Measurements from ENCODE around the gene TGM6.
"Not testable (repeated sequence)": the region's sequence is repeated elsewhere in the genome, so short reads cannot be mapped to it uniquely, and the experiment has no call there.

Gene TGM6

GRCh38 chr20:2400290-2400689, 19.6 kb downstream of the TGM6 start:
- DNase-seq: no peak

GRCh38 chr20:2401527-2401926, 20.8 kb downstream of the TGM6 start:
- no peak for DNase-seq

- no peak for DNase-seq
Measured at GRCh38 chr20:2402271-2402980, 21.7 kb downstream of the TGM6 start.

DNA sequence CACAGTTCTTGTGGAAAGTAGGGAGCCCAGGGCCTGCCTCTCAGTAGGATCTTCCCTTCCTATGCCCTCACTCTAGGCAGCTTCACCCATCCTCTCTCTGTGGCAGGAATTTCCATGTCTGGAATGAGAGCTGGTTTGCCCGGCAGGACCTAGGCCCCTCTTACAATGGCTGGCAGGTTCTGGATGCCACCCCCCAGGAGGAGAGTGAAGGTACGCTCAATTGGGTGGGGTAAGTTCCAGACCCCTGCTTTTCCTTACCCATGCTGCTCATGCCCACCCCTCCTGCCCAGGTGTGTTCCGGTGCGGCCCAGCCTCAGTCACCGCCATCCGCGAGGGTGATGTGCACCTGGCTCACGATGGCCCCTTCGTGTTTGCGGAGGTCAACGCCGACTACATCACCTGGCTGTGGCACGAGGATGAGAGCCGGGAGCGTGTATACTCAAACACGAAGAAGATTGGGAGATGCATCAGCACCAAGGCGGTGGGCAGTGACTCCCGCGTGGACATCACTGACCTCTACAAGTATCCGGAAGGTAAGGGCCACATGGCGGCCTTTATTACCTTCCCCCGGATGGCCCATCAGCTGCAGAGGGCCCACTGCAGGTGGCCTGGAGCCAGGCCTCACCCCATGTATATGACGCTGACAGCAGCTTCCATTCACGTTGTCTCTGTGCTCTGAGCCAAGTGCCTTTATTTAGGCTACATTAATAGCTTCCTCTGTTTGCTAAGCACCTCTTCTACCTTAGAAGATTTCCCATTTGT, 22.8 kb downstream of the TGM6 start:
- no peak for DNase-seq

DNA sequence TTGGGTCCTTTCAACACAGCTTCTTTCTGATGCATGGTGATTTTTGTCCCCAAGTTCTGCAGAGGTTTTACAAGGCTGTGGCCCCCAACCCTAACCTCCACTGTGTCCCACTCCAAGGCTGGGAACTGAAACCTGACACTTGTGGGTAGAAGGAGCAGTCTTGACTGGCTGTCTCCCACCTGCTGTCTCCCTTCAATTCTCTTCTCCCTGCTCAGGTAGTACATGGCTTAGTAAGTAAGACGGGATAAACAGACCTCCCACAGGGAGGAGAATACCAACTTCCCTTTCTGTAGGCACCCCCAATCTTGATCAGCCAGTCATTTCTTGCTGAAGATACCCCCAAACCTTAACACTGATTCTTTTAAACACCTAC, 25.0 kb downstream of the TGM6 start:
- DNase-seq: no peak

- DNase-seq: not testable (repeated sequence)
Measured at GRCh38 chr20:2407355-2407754, 26.7 kb downstream of the TGM6 start.

GRCh38 chr20:2408111-2408510, 27.4 kb downstream of the TGM6 start:
- no peak for DNase-seq

DNA sequence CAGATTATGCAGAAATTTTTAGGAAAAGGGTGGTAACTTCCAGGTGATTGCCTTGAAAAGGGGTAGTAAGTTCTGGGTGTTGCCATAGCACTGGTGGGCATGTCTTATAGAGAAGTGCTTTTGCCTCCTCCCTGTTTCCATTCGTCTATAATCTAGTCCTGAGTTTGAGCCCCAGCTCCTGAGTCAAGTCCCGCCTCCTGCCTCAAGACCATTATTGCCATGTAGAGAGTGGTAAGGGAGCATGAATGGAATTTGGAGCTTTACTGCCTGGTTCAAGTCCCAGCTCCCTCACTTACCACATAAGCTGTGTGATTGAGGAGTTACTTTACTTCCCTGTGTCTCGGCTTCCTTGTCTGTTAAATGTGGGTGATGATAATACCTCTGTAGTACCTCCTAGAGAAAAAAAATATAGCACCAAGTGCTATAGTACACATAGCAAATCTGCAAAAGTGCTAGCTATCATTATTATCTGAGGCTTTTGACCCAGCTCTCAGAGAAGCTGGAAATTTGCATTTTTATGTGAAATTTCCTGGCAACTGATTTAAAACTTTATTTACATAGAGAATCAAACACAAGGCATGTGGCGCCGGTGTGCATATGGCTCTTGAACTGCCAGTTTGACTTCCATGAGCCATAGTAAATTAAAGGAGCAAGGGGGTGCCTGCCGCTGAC, 36.0 kb downstream of the TGM6 start:
- DNase-seq: no peak

DNA sequence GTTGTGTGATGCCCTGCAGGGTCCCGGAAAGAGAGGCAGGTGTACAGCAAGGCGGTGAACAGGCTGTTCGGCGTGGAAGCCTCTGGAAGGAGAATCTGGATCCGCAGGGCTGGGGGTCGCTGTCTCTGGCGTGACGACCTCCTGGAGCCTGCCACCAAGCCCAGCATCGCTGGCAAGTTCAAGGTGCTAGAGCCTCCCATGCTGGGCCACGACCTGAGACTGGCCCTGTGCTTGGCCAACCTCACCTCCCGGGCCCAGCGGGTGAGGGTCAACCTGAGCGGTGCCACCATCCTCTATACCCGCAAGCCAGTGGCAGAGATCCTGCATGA, 36.5 kb downstream of the TGM6 start:
- no peak for DNase-seq

DNA sequence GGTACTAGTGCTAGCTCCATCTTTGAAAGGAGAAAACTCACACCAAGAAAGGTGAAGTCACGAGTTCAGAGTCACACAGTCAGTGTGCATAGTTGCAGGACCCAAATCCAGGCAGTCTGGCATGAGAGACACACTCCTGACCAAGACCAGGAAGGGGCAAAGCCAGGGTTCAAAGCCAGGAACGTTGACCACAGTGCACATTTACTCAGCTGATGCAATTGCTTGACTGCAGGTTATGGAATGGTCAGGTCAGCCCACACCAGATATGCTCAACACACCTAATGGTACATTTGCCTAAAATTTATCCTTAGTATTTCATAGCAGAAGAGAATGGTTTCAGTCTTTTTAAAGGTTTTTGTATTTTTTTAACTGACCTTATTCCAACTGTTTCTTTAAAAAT, 37.7 kb downstream of the TGM6 start:
- DNase-seq: no peak

- DNase-seq: no peak
Measured at GRCh38 chr20:2420510-2420909, 39.8 kb downstream of the TGM6 start.

DNA sequence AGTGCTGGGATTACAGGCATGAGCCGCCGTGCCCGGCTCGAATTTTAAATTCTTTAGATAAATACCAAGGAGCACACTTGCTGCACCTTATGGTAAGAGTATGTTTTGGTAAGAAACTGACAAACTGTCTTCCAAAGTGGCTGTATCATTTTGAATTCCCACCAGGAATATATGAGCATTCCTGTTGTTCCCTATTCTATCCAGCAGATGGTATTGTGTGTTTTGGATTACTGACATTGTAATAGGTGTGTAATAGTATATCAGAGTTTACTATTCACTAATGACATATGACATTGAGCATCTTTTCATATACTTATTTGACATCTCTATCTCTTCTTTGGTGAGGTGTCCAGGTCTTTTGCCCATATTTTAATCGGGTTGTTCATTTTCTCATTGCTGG, 40.5 kb downstream of the TGM6 start:
- DNase-seq: no peak

DNA sequence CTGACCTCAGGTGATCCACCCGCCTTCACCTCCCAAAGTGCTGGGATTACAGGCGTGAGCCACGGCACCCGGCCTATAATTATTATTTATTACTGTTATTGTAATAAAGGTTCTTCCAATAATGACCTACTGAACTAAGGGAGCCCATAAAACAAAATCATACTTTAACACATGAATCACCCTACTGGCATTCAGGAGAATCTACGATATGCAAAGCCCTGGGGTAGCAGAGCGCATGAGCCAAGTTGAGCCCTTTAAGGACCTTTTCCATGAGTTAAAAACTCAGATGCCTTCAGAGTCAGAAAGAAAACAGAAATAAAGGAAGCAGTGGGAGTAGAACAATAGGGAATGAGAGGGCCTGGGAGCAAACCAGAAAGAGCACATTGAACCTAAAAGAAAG, 48.4 kb downstream of the TGM6 start:
- DNase-seq: no peak

- DNase-seq: no peak
Measured at GRCh38 chr20:2430538-2430937, 49.8 kb downstream of the TGM6 start.

DNA sequence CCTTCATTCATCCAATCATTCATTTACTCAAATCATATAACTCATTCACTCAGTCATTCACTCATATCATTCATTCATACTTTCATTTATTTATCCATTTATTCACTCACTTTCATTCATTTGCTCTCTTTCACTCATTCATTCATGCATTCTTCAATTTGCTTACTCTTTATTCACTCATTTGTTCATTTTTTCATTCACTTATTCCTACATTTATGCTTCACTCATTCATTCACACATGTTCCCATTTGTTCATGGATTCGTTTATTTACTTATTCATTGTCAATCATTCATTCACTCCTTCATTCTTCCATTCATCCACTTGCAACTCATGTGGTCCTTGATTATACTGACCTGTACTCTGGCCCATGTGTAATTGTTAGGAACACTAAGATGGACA, 50.5 kb downstream of the TGM6 start:
- no peak for DNase-seq

- no peak for DNase-seq
Measured at GRCh38 chr20:2446845-2447244, 66.1 kb downstream of the TGM6 start.

- DNase-seq: no peak
Measured at GRCh38 chr20:2449386-2449785, 68.7 kb downstream of the TGM6 start.

DNA sequence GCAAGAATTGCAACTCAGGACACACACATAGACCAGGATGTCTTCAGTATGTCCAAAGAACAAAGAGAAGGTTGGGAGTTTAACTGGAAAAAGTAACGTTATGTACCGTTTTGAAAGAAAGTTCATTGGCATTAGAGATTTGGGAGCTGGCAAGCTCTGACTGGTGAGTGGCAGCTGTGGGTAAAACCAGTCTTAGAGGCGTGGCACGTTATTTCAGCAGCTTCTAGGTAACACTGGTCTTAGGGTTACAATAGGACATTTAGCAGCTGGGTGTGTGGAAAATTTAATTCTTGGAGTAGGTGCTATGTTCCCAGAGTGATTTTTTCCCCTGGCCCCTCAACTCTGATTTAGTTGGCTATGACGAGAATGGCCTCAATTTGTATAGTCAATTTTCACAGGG, 70.7 kb downstream of the TGM6 start:
- DNase-seq: no peak

DNA sequence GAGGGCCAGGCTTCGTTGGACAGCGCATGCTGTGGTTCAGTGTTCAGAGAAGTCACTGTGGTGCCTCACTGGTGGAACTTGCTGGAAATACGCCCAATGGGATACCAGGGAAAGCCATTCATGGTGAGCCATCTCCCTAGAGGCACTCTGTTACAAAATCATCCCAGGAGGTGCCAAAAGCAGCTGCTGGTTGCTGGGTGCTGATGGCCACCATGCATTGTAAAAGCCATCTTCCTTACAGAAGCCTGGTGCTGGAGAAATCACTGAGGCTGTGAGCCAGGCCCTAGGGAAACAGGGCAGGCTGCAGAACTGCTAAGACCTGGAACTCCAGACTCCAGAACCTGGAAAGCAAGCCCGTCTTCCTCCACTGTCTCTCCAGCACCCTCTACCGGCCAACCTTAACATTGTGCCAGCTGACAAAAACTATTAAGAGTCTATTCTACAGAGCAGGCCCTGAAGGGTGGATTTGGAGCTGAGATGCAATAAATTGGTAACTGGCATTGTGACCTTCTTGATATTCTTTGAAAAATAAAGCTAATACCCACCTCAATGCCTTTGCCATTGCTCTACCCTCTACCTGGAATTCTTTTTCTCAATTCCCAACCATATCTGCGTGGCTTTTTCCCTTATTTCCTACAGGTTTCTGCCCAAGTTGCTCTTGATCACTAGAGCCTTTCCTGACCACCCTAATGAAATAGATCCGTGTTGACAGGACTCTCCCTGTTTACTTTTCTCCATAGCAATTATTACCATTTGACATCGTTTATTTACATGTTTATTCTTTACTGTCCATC, 71.4 kb downstream of the TGM6 start:
- peak; percentile 74 for DNase-seq

DNA sequence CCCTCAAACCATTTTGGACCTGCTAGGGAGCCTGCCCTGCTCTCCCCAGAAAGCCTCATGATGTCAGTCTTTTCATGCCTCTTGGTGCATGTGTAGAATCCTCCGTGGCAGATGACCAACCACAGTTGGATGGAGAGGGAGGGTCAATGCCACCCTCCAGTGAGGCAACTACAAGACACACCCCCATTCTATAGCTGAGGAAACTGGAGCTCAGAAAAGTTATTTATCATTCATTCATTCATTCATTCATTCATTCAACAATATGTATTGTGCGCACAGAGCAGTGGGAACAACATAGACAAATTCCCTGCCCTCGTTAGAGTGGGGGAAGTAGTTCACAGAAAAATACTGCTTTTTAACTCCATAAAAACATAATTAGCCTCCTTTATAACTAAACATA, 73.1 kb downstream of the TGM6 start:
- no peak for DNase-seq

DNA sequence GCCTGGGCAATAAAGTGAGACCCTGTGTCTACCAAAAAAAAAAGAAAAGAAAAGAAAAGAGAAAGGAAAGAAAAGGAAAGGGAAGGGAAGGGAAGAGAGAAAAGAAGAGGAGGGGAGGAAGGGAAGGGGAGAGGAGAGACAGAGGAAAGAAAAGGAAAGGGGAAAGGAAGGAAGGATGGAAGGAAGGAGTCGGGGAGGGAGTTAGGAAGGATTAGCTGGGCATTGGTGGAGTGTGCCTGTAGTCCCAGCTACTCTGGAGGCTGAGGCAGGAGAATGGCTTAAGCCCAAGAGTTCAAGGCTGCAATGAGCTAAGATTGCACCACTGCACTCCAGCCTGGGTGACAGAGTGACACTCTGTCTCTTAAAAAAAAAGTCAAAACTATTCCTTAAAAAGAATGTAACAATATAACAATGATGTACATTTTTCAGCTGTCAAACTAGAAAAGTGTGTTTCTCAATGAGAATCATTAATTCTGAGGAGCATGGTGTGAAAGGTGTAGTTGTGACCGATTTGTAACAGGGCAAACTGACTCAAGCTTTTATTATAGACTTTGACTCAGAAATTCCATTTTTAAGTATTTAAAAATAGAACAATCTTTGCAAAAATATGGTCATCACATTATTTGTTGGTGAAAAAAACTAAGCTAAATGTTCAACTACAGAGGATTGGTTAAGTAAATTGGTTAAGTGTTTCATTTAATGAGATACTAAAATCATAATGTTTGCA, 75.2 kb downstream of the TGM6 start:
- no peak for DNase-seq

DNA sequence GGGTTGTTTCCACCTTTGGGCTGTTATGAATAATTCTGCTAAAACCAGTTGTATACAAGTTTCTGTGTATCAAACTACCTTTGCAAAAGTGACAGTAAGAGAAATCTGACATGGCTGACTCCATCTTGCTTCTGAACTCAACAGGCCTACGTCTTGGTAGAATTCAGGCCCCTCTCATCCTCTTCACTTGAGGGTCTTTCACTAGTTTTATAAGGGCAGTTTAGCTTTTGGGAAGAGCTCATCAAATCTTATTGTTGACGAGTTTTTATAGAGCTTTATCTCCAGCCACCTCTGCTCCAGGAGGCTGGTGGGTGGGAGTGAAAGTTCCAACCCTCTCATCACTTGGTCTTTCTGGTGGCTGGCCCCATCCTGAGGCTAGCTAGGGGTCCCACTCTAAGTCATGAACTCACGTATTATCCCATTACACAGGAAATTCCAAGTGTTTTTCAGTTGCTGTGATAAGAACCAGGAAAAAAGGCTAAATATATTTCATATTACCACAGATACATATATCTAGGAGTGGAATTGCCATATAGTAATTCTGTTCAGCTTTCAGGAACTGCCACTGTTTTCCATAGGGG, 78.3 kb downstream of the TGM6 start:
- no peak for DNase-seq

Data from femur (tissue), 1 donor.